T-helper 1 cell treated with Interleukin-12 subunit alpha and Interleukin-12 subunit beta and Interleukin-4 antibody, amounts not matched to agents 30 μg/mL and 1 μg/mL, for 36 hours (primary cell): ENCODE measurements around the gene PPY.

Experiments
- H3K27ac Mint-ChIP-seq: one replicate; pipeline ENCODE4 v1.8.0; 2021; ENCODE audit warnings: mild to moderate bottlenecking, mixed read lengths
- H3K27me3 Mint-ChIP-seq: one replicate; pipeline ENCODE4 v1.8.0; 2021; ENCODE audit warnings: low read depth, mixed read lengths
- H3K36me3 Mint-ChIP-seq: one replicate; pipeline ENCODE4 v1.8.0; 2021; ENCODE audit warnings: low read depth, mixed read lengths
- H3K4me1 Mint-ChIP-seq: one replicate; pipeline ENCODE4 v1.8.0; 2021; ENCODE audit warnings: low read depth, mixed read lengths
- H3K4me3 Mint-ChIP-seq: one replicate; pipeline ENCODE4 v1.8.0; 2021; ENCODE audit warnings: mild to moderate bottlenecking, moderate library complexity, mixed read lengths
- H3K9me3 Mint-ChIP-seq: one replicate; pipeline ENCODE4 v1.8.0; 2021; ENCODE audit warnings: mixed read lengths

The PPY gene

GRCh38 chr17:43942051-43942685, at the start of gene PPY:
TSS of gene PPY (minus strand) at chr17:43942476. CDS start at chr17:43941654, 822 bp downstream.
- no peak within 1 kb of the TSS for H3K4me3 Mint-ChIP-seq
- no peaks in the 10 kb centered on the region for H3K9me3 Mint-ChIP-seq
- no peak within 1 kb of the TSS for H3K27ac Mint-ChIP-seq
- H3K36me3 Mint-ChIP-seq, result no peaks in the 10 kb centered on the region
- peaks cover 11% of the 10 kb centered on the region for H3K4me1 Mint-ChIP-seq
- peaks cover 13% of the 10 kb centered on the region for H3K27me3 Mint-ChIP-seq

- no peaks in the 10 kb centered on the region for H3K36me3 Mint-ChIP-seq
- peaks cover 9% of the 10 kb centered on the region for H3K4me1 Mint-ChIP-seq
- no peak overlapping the region for H3K27ac Mint-ChIP-seq
Observed at GRCh38 chr17:43988301-43988700, 46.0 kb upstream of the PPY start.

GRCh38 chr17:43987131-43988021, 45.1 kb upstream of the PPY start:
- peaks cover 48% of the 10 kb centered on the region for H3K27me3 Mint-ChIP-seq
- no peaks in the 10 kb centered on the region for H3K9me3 Mint-ChIP-seq
- H3K27ac Mint-ChIP-seq, result no peak overlapping the region
- no peak overlapping the region for H3K4me3 Mint-ChIP-seq
- H3K36me3 Mint-ChIP-seq, result no peaks in the 10 kb centered on the region
- peaks cover 9% of the 10 kb centered on the region for H3K4me1 Mint-ChIP-seq

More at GRCh38 chr17:43988301-43988700, 46.0 kb upstream of the PPY start:
- Mint-ChIP-seq H3K9me3 (no peaks in the 10 kb centered on the region), H3K27me3 (peaks cover 39% of the 10 kb centered on the region), H3K4me3 (no peak overlapping the region)

- Mint-ChIP-seq H3K36me3 (no peaks in the 10 kb centered on the region), H3K4me3 (no peak overlapping the region), H3K27ac (no peak overlapping the region), H3K4me1 (peaks cover 9% of the 10 kb centered on the region), H3K27me3 (peaks cover 58% of the 10 kb centered on the region), H3K9me3 (no peaks in the 10 kb centered on the region)
Observed at GRCh38 chr17:43986225-43986981, 44.1 kb upstream of the PPY start.

GRCh38 chr17:43984521-43984920, 42.2 kb upstream of the PPY start:
- H3K4me3 Mint-ChIP-seq, result no peak overlapping the region
- H3K36me3 Mint-ChIP-seq, result no peaks in the 10 kb centered on the region
- no peaks in the 10 kb centered on the region for H3K9me3 Mint-ChIP-seq
- peaks cover 9% of the 10 kb centered on the region for H3K4me1 Mint-ChIP-seq
- peaks cover 66% of the 10 kb centered on the region for H3K27me3 Mint-ChIP-seq
- H3K27ac Mint-ChIP-seq, result no peak overlapping the region

GRCh38 chr17:43983515-43984411, 41.5 kb upstream of the PPY start:
- H3K36me3 Mint-ChIP-seq, result no peaks in the 10 kb centered on the region
- H3K4me3 Mint-ChIP-seq, result no peak overlapping the region
- no peak overlapping the region for H3K27ac Mint-ChIP-seq
- no peaks in the 10 kb centered on the region for H3K9me3 Mint-ChIP-seq
- H3K27me3 Mint-ChIP-seq, result peaks cover 66% of the 10 kb centered on the region
- H3K4me1 Mint-ChIP-seq, result peaks cover 9% of the 10 kb centered on the region

GRCh38 chr17:43983196-43983514, 40.9 kb upstream of the PPY start:
- no peak overlapping the region for H3K27ac Mint-ChIP-seq
- H3K27me3 Mint-ChIP-seq, result peaks cover 68% of the 10 kb centered on the region
- H3K4me3 Mint-ChIP-seq, result no peak overlapping the region
- H3K4me1 Mint-ChIP-seq, result peaks cover 9% of the 10 kb centered on the region
- no peaks in the 10 kb centered on the region for H3K36me3 Mint-ChIP-seq
- H3K9me3 Mint-ChIP-seq, result no peaks in the 10 kb centered on the region

GRCh38 chr17:43982171-43982570, 39.9 kb upstream of the PPY start:
- Mint-ChIP-seq H3K9me3 (no peaks in the 10 kb centered on the region), H3K27ac (no peak overlapping the region), H3K4me1 (peaks cover 9% of the 10 kb centered on the region), H3K36me3 (no peaks in the 10 kb centered on the region), H3K27me3 (peaks cover 63% of the 10 kb centered on the region), H3K4me3 (no peak overlapping the region)

- H3K9me3 Mint-ChIP-seq, result no peaks in the 10 kb centered on the region
- no peaks in the 10 kb centered on the region for H3K4me1 Mint-ChIP-seq
- H3K27me3 Mint-ChIP-seq, result peaks cover 49% of the 10 kb centered on the region
- no peak overlapping the region for H3K4me3 Mint-ChIP-seq
- no peaks in the 10 kb centered on the region for H3K36me3 Mint-ChIP-seq
- no peak overlapping the region for H3K27ac Mint-ChIP-seq
Observed at GRCh38 chr17:43979671-43980070, 37.4 kb upstream of the PPY start.

- Mint-ChIP-seq H3K4me1 (no peaks in the 10 kb centered on the region), H3K27me3 (peaks cover 46% of the 10 kb centered on the region), H3K9me3 (no peaks in the 10 kb centered on the region), H3K27ac (no peak overlapping the region), H3K4me3 (no peak overlapping the region), H3K36me3 (no peaks in the 10 kb centered on the region)
Observed at GRCh38 chr17:43979011-43979410, 36.7 kb upstream of the PPY start.

GRCh38 chr17:43978078-43978477, 35.8 kb upstream of the PPY start:
- no peak overlapping the region for H3K27ac Mint-ChIP-seq
- no peaks in the 10 kb centered on the region for H3K4me1 Mint-ChIP-seq
- no peak overlapping the region for H3K4me3 Mint-ChIP-seq
- H3K9me3 Mint-ChIP-seq, result no peaks in the 10 kb centered on the region
- peaks cover 44% of the 10 kb centered on the region for H3K27me3 Mint-ChIP-seq
- H3K36me3 Mint-ChIP-seq, result no peaks in the 10 kb centered on the region

GRCh38 chr17:43976963-43977837, 34.9 kb upstream of the PPY start:
- no peak overlapping the region for H3K27ac Mint-ChIP-seq
- H3K9me3 Mint-ChIP-seq, result no peaks in the 10 kb centered on the region
- no peak overlapping the region for H3K4me3 Mint-ChIP-seq
- no peaks in the 10 kb centered on the region for H3K4me1 Mint-ChIP-seq
- peaks cover 36% of the 10 kb centered on the region for H3K27me3 Mint-ChIP-seq
- no peaks in the 10 kb centered on the region for H3K36me3 Mint-ChIP-seq

GRCh38 chr17:43975898-43976297, 33.6 kb upstream of the PPY start:
- H3K27ac Mint-ChIP-seq, result no peak overlapping the region
- H3K9me3 Mint-ChIP-seq, result no peaks in the 10 kb centered on the region
- H3K27me3 Mint-ChIP-seq, result peaks cover 30% of the 10 kb centered on the region
- H3K4me3 Mint-ChIP-seq, result no peak overlapping the region
- peaks cover 1% of the 10 kb centered on the region for H3K4me1 Mint-ChIP-seq
- H3K36me3 Mint-ChIP-seq, result no peaks in the 10 kb centered on the region
